Esophagus squamous epithelium (tissue), 5 donors: Measurements from ENCODE around the gene PRKAR1B. TPM values are rescaled to one million over a fixed set of nuclear protein-coding genes. Genes with fewer than 3 reads are reported as not detected.

ENCODE experiments used
- DNase-seq: peaks from one replicate; lab custom pipeline; 2025; lab: John Stamatoyannopoulos, UW
- H3K27ac ChIP-seq, 4 donors: fragments of 200-600 bp; sonication (generic); one replicate each; pipeline ENCODE4 v1.5.1; 2016 to 2019; ENCODE audit warnings: mild to moderate bottlenecking in 1 of 4
- H3K27me3 ChIP-seq, 4 donors: fragments of 200-600 bp; sonication (generic); 1 replicate in 3 of 4; 2 replicates in 1 of 4; pipeline versions ENCODE4 v1.5.1 to v1.6.0; 2017 to 2021; ENCODE audit warnings: antibody characterized with exemption in 1 of 4
- H3K36me3 ChIP-seq, 3 donors: fragments of 200-600 bp; sonication (generic); one replicate each; pipeline ENCODE4 v1.5.1; 2016 to 2019
- H3K4me1 ChIP-seq, 3 donors: fragments of 200-600 bp; sonication (generic); one replicate each; pipeline ENCODE4 v1.5.1; 2017 to 2019
- H3K4me3 ChIP-seq, 4 donors: fragments of 200-600 bp; sonication (generic); 1 replicate in 3 of 4; 2 replicates in 1 of 4; pipeline ENCODE4 v1.5.1; 2016 to 2019; ENCODE audit warnings: mild to moderate bottlenecking in 2 of 4, moderate library complexity in 1 of 4
- H3K9me3 ChIP-seq, 3 donors: fragments of 200-600 bp; sonication (generic); one replicate each; pipeline ENCODE4 v1.5.1; 2016 to 2019
- POLR2A ChIP-seq, 4 donors: fragments of 450-650 bp; IDR thresholded peaks; one replicate each; pipeline ENCODE4 v1.6.1; 2017; ENCODE audit warnings: antibody characterized with exemption in 4 of 4, mild to moderate bottlenecking in 4 of 4, moderate library complexity in 3 of 4
- WGBS, 2 donors: methylation state at CpG; one replicate each; pipeline ENCODE4 v1.1.5; 2018; 5-methylcytosine and 5-hydroxymethylcytosine counted together
- intact Hi-C: fragments of 100-400 bp; cut with DNase I; formaldehyde crosslinking; loops from one replicate; pipeline ENCODE4 v1.15.0; 2022
- total RNA-seq, 4 donors: library from RNA; depleted of rRNA; stranded (reverse); fragments of >200 nt; gene quantifications; one replicate each; pipeline ENCODE4 v1.1.0, GENCODE V29; 2016
- TF ChIP-seq, protein P1 (sequence below), 6 experiments: fragments of 450-650 bp in 4 of 6; fragments of 200-600 bp in 2 of 6; sonication (generic) in 2 of 6; IDR thresholded peaks; one replicate each; pipeline ENCODE4 v1.5.1; 2016 to 2019; ENCODE audit warnings: antibody characterized with exemption in 6 of 6, mild to moderate bottlenecking in 4 of 6, moderate library complexity in 4 of 6
- donor health status: DM: yes; HTN: yes; CAD: no.

The PRKAR1B gene
- total RNA-seq, 4 donors from 2014 or later = 10.2 to 13.1 (median 12.5) TPM

DNA sequence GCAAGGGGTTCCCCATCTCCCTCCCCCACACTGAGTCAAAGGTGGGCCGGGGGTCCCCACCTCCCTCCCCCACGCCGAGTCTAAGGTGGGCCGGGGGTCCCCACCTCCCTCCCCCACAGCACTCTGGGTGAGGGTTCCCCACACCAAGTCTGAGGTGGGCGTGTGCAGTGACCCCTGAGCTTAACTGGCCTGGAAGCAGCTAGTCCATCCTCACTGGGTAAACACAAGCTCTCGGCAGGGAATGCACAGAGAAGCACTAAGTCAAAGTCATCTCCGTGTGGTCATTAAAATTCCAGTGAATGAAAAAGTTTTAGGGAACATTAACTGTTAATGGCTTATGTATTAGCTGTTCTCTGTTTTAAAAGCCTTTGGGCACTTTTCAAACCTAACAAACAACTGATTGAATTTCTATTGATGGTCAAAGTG lies 43.7 kb upstream of the PRKAR1B start:
- Histone ChIP-seq H3K4me1 (peaks cover 0 to 28% (median 7%) of the 10 kb centered on the region in 3 donors), H3K9me3 (no peaks in the 10 kb centered on the region), H3K27ac (peak overlapping the region; percentile 22 to 82 (median 78)), H3K36me3 (peaks cover 0 to 82% (median 4%) of the 10 kb centered on the region in 3 donors), H3K27me3 (no peaks in the 10 kb centered on the region), H3K4me3 (no peak overlapping the region)
- 54 to 59% methylated on average over 2 of the region's 7 CpGs for WGBS, 2 donors
- no peak for DNase-seq
- intact Hi-C loops = no loop called here
- TF ChIP-seq, protein P1, sequence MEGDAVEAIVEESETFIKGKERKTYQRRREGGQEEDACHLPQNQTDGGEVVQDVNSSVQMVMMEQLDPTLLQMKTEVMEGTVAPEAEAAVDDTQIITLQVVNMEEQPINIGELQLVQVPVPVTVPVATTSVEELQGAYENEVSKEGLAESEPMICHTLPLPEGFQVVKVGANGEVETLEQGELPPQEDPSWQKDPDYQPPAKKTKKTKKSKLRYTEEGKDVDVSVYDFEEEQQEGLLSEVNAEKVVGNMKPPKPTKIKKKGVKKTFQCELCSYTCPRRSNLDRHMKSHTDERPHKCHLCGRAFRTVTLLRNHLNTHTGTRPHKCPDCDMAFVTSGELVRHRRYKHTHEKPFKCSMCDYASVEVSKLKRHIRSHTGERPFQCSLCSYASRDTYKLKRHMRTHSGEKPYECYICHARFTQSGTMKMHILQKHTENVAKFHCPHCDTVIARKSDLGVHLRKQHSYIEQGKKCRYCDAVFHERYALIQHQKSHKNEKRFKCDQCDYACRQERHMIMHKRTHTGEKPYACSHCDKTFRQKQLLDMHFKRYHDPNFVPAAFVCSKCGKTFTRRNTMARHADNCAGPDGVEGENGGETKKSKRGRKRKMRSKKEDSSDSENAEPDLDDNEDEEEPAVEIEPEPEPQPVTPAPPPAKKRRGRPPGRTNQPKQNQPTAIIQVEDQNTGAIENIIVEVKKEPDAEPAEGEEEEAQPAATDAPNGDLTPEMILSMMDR (IDR thresholded peaks at IDR 0.05) = no peak
- TF ChIP-seq POLR2A (IDR thresholded peaks at IDR 0.05) = no peak

DNA sequence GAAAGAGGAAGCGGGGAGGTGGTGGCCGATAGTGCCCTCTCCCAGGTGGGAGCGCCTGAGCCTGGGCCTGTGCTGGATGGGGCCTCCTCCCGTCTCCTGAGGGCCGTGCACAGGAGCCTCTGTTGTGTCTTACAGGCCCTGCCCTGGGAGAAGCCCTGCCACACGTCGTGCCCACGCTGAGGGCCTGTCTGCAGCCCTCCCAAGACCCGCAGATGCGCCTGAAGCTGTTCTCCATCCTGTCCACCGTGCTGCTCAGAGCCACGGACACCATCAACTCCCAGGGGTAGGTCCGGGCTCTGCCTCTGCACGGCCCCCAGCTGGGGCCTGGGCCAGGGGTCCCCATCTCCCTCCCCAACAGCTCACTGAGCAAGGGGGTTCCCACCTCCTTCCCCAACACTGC lies 43.3 kb upstream of the PRKAR1B start:
- intact Hi-C loops = no loop called here
- Histone ChIP-seq H3K4me3 (no peak overlapping the region), H3K27ac (peak overlapping the region in 3 of 4 donors; percentile 78 to 82 (median 79)), H3K27me3 (no peaks in the 10 kb centered on the region), H3K36me3 (peaks cover 0 to 82% (median 4%) of the 10 kb centered on the region in 3 donors), H3K9me3 (no peaks in the 10 kb centered on the region), H3K4me1 (peaks cover 0 to 28% (median 7%) of the 10 kb centered on the region in 3 donors)
- DNase-seq = no peak
- WGBS, 2 donors = 94 to 96% methylated on average over 8 to 13 of the region's 14 CpGs
- no peak for TF ChIP-seq POLR2A (IDR thresholded peaks at IDR 0.05)
- TF ChIP-seq, protein P1 (IDR thresholded peaks at IDR 0.05) = no peak

DNA sequence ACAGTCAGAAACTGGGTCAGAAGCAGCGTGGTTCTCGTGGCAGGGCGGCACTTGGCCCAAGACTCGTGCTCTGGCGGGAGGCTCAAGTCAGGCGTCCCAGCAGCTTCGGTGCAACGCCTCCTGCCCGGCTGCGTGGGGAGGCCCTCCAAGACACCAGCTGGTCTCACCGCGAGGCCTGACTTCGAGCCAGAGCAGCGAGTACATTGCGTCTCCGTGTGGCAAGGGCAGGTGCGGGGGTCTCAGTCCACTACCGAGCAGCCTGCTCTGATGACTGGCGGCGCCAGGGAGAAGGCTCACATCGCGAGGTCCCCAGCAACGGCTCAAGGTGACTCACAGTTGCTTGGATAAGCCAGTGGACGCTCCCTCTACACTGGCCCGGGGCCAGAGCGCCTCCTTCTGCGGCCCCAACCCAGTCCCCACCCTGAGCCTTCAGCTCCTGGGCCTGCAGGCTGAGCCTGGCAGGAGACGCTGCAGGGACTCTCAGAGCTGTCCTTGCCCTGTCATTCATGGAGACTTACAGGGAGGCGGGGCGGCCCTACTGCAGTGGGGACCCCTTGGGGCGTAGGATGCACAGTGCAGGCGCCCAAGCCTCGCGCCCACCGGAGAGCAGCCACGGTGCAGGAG lies 41.9 kb upstream of the PRKAR1B start:
- DNase-seq = no peak
- H3K27ac ChIP-seq = peak overlapping the region in 1 of 4 donors; percentile 25
- H3K36me3 ChIP-seq = peaks cover 0 to 85% (median 15%) of the 10 kb centered on the region in 3 donors
- 85% methylated on average over 5 of the region's 36 CpGs; no CpG with 5 or more reads in 1 of the 2 donors for WGBS, 2 donors
- no peak for TF ChIP-seq POLR2A (IDR thresholded peaks at IDR 0.05)
- TF ChIP-seq, protein P1 (IDR thresholded peaks at IDR 0.05) = no peak
- intact Hi-C loops = no loop called here
- no peaks in the 10 kb centered on the region for H3K27me3 ChIP-seq
- H3K4me3 ChIP-seq = no peak overlapping the region
- no peaks in the 10 kb centered on the region for H3K9me3 ChIP-seq
- H3K4me1 ChIP-seq = peaks cover 0 to 28% (median 7%) of the 10 kb centered on the region in 3 donors

DNA sequence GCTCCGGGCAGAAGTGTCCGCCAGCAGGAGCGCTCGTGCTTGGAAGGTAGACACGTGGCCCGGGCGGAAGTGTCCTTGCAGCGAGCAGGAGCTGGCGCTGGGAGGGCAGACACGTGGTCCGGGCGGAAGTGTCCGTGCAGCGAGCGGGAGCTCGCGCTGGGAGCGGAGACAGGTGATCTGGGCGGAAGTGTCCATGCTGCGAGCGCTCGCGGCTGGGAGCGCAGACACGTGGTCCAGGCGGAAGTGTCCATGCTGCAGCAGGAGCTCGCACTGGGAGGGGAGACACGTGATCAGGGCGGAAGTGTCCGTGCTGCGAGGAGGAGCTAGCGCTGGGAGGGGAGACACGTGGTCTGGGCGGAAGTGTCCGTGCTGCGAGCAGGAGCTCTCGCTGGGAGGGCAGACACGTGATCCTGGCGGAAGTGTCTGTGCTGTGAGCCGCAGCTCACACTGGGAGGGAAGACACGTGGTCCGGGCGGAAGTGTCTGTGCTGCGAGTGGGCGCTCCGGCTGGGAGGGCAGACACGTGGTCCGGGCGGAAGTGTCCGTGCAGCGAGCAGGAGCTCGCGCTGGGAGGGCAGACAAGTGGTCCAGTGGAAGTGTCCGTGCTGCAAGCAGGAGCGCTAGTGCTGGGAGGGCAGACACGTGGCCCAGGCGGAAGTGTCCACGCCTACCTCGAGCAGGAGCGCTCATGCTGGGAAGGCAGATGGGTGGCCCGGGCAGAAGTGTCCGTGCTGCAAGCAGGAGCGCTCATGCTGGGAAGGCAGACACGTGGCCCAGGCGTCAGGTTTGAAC lies 41.1 kb upstream of the PRKAR1B start:
- 85 to 90% methylated on average over 51 to 54 of the region's 65 CpGs for WGBS, 2 donors
- Histone ChIP-seq H3K36me3 (peaks cover 0 to 85% (median 24%) of the 10 kb centered on the region in 3 donors), H3K4me3 (no peak overlapping the region), H3K27me3 (no peaks in the 10 kb centered on the region), H3K9me3 (no peaks in the 10 kb centered on the region), H3K27ac (peak overlapping the region in 1 of 4 donors; percentile 25), H3K4me1 (peaks cover 0 to 28% (median 7%) of the 10 kb centered on the region in 3 donors)
- intact Hi-C loops = no loop called here
- TF ChIP-seq, protein P1 (IDR thresholded peaks at IDR 0.05) = no peak
- no peak for DNase-seq

DNA sequence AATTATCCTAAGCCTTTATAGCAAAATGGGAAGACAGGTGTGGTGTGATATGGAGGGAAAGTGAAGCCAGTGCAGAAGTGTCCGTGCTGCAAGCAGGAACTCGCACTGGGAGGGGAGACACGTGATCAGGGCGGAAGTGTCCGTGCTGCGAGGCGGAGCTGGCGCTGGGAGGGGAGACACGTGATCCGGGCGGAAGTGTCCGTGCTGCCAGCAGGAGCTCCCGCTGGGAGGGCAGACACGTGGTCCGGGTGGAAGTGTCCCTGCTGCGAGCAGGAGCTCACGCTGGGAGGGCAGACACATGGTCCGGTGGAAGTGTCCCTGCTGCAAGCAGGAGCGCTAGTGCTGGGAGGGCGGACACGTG lies 40.5 kb upstream of the PRKAR1B start:
- Histone ChIP-seq H3K36me3 (peaks cover 5 to 85% (median 26%) of the 10 kb centered on the region in 3 donors), H3K27ac (no peak overlapping the region), H3K27me3 (no peaks in the 10 kb centered on the region), H3K4me3 (no peak overlapping the region), H3K9me3 (no peaks in the 10 kb centered on the region), H3K4me1 (peaks cover 0 to 28% (median 7%) of the 10 kb centered on the region in 3 donors)
- TF ChIP-seq, protein P1 (IDR thresholded peaks at IDR 0.05) = no peak
- no peak for TF ChIP-seq POLR2A (IDR thresholded peaks at IDR 0.05)
- no peak for DNase-seq
- intact Hi-C loops = no loop called here
- WGBS, 2 donors = 74 to 82% methylated on average over 17 to 20 of the region's 21 CpGs
